IPS-18c (cell line): ENCODE measurements around the gene ATXN7L1.

Experiments
- H3K4me3 ChIP-seq: 2 replicates; pipeline ENCODE4 v1.7.0; 2013; ENCODE audit warnings: low read depth, mild to moderate bottlenecking, low read length, moderate library complexity; ENCODE audit not compliant: insufficient read depth
- H3K9me3 ChIP-seq: one replicate; pipeline ENCODE4 v1.6.1; 2013; ENCODE audit warnings: mild to moderate bottlenecking, low read length, moderate library complexity; ENCODE audit not compliant: control insufficient read depth, insufficient read depth

ATXN7L1 gene

GRCh38 chr7:105779856-105780780, 96.3 kb downstream of the ATXN7L1 start:
- Histone ChIP-seq H3K9me3 (no peaks in the 10 kb centered on the region), H3K4me3 (no peak overlapping the region)

DNA sequence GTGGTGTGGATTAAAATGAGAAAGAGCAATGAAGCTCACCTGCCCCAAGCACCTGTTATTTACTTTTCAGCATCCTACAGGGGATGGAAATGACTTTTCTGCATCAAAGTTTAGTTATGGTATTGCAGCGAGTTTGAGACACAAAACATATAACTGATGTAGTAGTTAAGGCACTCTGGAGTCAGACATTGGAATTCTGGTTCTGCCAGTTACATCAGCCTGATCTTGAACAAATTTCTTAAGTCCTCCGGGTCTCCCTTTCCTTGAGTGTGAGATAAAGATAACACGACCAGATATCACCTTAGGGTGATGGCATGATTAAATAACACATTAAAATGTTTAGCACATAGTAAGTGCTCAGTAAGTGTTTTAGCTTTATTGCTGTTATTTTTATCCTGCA, 97.4 kb downstream of the ATXN7L1 start:
- no peak overlapping the region for H3K4me3 ChIP-seq
- no peaks in the 10 kb centered on the region for H3K9me3 ChIP-seq

DNA sequence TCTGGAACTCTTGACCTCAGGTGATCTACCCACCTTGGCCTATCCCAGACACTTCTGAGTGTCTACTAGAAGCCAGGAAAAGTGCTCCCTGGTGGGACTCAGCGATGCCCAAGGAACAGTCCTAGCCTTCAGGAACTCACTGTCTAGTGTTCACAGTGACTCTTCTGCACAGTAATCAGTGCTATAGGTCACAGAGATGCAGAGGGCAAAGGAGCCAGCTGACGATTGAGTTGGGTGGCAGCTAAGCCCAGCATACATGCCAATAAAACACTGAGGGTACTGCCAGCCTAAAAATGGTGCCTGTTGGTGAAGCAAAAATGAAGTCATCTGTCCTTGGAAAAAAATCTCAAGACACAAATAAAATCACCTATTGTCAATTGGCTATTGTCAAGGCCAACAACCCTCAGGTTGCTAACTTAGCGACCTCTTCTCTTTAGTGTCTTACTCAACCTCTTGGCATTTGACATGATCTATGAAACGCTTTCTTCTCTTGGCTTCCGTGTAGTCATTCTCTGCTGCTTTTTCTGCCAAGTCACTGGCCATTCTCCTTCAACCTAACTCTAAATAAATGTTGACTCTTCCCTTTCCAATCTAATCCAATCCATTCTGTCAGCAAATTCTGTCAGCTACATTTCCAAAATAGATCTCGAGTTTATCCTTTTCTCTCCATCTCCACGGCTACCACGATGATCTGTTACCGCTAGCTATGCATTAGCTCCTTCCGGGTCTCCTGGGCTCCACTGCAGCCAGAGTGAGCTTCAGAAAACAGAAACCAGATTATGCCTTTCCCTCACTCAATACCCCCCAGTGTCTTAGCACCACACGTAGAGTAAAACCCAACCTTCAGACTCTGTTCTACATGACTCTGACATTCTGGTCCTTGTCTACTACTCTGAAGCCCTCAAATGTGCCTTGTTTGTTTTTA, 99.2 kb downstream of the ATXN7L1 start:
- H3K4me3 ChIP-seq = no peak overlapping the region
- no peaks in the 10 kb centered on the region for H3K9me3 ChIP-seq

DNA sequence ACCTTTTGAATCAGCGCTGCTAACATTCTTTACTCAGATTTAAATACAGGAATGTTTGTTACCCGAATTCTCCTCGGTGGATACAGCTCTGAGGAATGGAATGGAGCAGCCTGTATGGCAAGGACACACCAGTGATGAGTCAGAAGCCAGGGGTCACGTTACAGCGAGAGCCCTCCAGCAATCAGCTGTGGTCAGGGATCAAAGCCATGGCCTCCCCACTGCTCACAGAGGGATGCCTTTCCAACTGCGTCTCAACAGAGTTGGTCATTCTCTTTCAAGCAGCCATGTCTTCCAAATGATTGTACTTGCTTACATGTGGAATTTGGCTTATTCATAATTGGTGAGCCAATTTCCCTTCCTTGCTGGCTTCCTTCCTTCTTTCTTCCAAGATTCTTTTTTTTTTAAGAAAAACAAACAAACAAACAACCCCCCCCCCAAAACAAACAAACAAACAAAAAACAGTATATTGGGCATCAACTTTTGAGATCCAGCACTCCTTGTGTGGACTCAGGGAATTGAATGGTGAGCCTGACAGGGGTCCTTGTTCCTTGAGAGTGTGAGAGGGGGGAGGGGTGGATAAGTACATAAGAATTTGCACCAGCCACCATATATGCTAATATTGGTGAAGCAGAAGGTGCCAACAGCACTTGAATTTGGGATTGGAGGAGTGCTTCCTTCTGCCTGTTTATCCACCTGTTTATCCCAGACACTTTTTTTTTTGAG, 100.2 kb downstream of the ATXN7L1 start:
- Histone ChIP-seq H3K9me3 (no peaks in the 10 kb centered on the region), H3K4me3 (no peak overlapping the region)

DNA sequence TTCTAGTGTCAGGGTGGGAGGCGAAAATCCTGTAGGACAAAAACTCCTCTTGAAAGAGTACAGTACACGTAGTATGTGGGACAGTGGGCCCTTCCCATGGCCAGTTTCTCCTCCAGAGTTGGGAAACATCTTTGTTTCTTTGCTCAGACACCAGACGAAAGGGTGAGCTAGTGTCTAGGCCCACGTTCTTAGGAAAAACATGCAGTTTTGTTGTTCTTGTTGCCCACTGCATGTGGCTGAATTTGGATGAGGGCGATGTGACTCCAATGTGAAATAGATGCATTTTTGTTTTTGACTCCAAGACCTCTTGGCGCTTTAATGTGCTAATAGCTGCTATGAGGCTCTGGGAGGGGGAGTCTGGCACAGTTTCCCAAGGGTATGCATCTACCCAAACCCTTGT, 100.8 kb downstream of the ATXN7L1 start:
- Histone ChIP-seq H3K9me3 (no peaks in the 10 kb centered on the region), H3K4me3 (no peak overlapping the region)

GRCh38 chr7:105773030-105773460, 103.4 kb downstream of the ATXN7L1 start:
- no peak overlapping the region for H3K4me3 ChIP-seq
- no peaks in the 10 kb centered on the region for H3K9me3 ChIP-seq

DNA sequence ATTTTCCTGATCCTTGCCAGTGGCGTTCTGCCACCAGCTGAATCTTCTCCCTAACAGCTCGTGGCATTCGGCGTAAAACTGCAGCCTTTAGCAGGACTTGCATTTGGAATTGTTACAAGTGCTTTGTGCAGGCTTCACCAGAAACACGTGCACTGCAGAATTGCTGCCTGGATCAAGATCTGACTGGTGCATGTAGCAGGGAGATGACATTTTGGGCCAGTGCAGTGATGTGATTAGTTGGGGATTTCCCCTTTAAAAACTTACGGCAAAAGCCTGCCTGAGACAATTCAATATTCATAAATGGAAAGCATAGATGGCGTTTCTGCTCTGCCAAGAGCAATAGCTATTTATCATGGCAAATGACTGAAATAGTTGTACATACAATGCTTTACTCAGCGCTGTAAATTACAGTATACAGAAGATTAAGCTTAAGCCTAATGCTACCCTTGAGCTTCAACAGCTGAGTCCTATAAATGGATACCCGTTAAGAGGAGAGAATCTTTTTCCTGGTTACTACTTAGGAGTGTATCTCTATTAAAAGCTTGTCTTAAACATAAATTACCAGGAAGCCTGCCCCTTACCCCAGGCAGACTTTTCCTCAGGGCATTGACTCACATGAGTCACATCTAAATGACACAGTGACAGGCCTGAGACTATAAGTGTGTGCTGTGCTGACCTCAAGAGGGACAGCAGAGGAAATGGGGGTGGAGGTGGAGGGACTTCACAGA, 106.3 kb downstream of the ATXN7L1 start:
- H3K9me3 ChIP-seq = no peaks in the 10 kb centered on the region
- H3K4me3 ChIP-seq = no peak overlapping the region

- Histone ChIP-seq H3K9me3 (no peaks in the 10 kb centered on the region), H3K4me3 (no peak overlapping the region)
Measured at GRCh38 chr7:105768898-105769507, 107.4 kb downstream of the ATXN7L1 start.

DNA sequence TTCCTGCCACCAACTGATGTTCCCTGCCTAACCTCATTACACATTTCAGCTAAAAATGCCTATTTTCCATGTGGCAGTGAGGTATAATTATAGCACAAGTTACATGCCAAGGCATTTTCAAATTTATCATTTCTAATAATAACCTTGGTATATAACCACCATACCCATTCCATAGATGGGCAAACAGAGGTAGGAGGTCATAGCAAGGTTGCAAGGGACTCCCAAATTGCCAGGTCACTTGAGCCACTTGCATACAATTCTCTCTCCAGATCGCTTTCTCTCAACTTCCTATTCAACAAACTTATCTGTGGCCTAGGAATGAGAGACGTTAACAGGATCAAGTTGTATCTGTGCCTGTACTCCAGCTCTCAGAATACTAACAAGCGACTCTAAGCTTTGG, 108.3 kb downstream of the ATXN7L1 start:
- H3K4me3 ChIP-seq = no peak overlapping the region
- no peaks in the 10 kb centered on the region for H3K9me3 ChIP-seq

DNA sequence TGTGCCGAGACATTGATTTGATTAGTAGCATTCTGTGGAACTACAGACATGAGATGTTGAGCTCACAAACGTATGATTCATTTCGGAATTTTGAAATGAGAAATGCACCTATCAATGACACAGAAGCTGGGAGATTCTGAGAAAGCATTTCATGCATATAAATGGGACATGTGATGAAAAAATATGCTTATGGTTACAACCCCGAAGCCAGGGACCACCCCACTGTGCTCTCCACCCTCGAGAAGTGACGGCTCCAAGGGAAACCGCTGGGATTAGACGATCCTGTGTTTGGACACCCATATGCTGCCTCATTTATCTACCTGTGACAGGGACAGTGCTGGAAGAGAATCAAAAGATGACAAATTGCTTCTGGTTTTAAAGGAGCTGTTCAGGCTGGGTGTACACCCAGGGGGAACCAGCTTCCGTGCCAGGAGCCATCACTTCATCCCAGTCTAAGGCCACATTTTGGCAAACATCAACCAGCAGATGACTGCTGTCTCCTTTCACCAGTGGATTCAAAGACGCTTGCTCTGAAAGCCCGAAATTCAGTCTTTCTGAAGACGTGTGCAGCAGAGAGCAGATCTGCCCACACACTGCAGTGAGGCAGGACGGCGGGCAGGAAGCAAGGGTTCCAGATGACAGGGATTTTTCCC, 109.9 kb downstream of the ATXN7L1 start:
- H3K4me3 ChIP-seq = no peak overlapping the region
- H3K9me3 ChIP-seq = no peaks in the 10 kb centered on the region

DNA sequence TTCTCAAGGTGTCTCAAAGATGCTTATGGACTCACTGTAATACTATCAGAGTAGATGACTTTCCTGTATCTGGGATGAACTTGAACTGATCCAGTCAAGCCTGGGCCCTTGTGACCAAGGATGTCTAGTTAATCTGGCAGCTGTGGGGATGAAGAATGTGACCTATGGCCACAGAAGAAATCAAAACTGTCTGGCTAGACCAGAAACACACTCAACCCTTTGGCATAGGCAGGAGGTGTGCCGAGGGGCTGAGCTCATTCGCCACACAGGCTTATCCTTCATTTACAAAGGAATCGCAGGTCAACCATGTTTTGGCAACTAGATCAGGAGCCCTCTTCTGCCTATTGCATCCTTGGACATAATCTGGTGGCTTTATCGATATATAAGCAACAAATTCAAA, 110.6 kb downstream of the ATXN7L1 start:
- Histone ChIP-seq H3K4me3 (no peak overlapping the region), H3K9me3 (no peaks in the 10 kb centered on the region)

DNA sequence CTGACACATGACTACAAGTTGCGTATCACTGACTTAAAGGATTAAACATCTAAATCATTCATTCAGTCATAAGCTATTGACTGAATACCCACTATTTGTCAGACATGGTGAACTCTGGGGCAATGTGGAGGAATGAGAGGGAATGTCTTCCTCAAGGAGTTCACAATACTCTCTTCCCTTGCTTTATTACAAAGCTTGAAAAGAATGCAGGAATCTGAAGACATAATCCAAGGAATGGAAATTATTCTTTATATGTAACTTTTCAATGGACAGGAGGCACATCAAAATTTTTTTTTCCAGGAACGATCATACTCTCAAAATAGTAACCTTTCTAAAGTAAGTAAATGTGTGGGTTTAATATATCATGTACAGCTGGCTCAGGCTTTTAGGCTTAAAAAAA, 111.9 kb downstream of the ATXN7L1 start:
- H3K4me3 ChIP-seq = no peak overlapping the region
- H3K9me3 ChIP-seq = no peaks in the 10 kb centered on the region

- no peak overlapping the region for H3K4me3 ChIP-seq
Measured at GRCh38 chr7:105760551-105761447, 115.6 kb downstream of the ATXN7L1 start.

DNA sequence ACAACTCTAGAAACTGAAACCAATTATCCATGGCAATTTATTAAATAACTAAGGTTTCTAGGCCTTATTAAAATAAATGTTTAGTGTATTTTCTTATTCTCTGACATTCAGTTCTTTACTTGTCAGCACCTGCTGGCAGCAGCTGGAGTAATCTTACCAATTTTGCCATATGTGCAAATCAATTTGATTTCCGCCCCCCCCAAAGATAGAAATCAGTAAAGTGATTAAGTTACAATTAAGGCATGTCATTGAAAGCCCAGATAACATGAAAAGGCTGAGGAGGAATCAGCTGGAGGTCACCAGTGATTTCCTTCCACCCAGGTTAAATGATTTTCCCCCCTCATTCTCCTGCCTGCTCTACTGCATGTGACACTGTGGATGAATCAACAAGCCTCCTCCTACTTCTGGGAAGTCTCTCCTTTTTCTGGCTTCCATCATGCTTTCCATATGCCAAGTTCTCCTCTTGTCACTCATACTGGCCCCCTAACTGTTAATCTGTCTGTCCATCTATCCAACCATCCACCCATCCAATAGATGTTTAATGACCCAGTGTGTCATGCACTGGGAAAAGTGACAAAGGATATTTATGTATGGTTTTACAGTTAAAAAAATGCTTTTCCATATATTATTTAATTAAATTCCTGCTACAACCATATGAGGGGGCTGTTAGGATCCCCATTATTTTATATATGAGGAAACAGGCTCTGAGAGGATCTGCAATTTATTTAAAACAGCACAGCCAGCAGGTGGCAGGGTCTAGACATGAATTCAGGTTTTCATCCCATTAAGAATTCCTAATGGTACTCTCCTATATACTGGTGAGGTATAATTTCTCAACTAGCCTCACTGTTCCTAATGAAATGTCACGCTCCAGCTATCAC, 116.5 kb downstream of the ATXN7L1 start:
- Histone ChIP-seq H3K9me3 (no peaks in the 10 kb centered on the region), H3K4me3 (no peak overlapping the region)

More at GRCh38 chr7:105760551-105761447, 115.6 kb downstream of the ATXN7L1 start:
- H3K9me3 ChIP-seq = no peaks in the 10 kb centered on the region
